ENCODE data around the gene NOCT. TPM values are rescaled to one million over a fixed set of nuclear protein-coding genes. Genes with fewer than 3 reads are reported as not detected.

Gene NOCT
- total RNA-seq, 4 donors from 2014 or later = 3.1 to 17.1 (median 7.8) TPM

DNA sequence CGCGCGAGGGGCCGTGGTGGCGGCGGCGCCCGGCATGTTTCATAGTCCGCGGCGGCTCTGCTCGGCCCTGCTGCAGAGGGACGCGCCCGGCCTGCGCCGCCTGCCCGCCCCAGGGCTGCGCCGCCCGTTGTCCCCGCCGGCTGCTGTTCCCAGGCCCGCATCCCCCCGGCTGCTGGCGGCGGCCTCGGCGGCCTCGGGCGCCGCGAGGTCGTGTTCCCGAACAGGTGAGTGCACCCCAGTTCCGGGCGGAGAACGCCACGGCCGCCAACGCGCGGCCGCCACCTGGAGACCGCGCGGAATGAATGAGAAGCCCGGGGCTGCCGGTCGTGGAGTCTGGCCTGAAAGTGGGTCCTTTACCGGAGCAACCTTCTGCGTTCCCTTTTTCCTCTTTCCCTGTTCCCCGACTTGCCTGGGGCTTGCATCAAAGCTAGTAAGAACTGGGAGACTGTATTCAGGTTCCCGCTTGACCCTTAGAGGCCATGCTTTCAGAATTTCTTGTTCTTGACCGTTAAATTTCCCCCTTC, 429 bp downstream of the NOCT start:
- TF ChIP-seq, protein P1, sequence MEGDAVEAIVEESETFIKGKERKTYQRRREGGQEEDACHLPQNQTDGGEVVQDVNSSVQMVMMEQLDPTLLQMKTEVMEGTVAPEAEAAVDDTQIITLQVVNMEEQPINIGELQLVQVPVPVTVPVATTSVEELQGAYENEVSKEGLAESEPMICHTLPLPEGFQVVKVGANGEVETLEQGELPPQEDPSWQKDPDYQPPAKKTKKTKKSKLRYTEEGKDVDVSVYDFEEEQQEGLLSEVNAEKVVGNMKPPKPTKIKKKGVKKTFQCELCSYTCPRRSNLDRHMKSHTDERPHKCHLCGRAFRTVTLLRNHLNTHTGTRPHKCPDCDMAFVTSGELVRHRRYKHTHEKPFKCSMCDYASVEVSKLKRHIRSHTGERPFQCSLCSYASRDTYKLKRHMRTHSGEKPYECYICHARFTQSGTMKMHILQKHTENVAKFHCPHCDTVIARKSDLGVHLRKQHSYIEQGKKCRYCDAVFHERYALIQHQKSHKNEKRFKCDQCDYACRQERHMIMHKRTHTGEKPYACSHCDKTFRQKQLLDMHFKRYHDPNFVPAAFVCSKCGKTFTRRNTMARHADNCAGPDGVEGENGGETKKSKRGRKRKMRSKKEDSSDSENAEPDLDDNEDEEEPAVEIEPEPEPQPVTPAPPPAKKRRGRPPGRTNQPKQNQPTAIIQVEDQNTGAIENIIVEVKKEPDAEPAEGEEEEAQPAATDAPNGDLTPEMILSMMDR (IDR thresholded peaks at IDR 0.05; ENCODE audit: low read depth) = no peak

DNA sequence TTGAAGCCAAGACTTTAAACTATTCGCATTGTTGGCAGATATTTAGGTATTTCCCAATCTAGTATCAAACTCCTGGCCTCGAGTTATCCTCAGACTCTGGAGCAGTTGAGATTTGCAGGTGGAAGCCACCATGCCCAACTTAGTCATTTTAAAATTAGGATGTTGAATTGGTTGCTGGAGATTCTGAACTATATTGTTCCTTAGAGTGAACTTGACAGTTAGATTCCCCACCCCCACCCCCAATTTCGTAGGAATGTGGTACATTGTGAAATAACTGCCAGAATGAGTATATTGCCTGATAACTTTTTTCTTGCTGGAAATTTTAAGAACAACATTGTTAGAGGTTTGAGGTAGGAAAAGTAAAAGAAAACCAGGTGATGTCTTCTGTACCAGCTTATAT, 2.3 kb downstream of the NOCT start:
- TF ChIP-seq, protein P1 (IDR thresholded peaks at IDR 0.05; ENCODE audit: low read depth) = no peak

DNA sequence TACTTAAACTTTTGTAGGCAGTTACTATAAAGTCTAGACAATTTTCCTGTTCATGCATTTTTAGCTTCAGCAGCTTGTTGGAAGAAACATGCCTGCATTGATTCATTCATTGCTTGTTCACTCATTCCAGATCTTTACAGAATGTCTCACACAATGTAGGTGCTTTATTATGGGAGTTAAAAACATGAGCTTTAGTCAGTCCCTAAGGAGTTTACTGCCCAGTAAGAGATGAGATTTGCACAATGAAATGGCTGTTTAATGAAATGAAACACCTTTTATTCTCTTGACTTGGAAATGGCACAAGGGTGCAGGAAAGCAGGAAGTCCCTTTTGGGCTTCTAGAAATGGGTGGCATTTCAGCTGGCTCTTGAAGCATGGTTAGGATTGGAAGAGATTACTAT, 2.9 kb downstream of the NOCT start:
- TF ChIP-seq, protein P1 (IDR thresholded peaks at IDR 0.05; ENCODE audit: low read depth) = no peak

DNA sequence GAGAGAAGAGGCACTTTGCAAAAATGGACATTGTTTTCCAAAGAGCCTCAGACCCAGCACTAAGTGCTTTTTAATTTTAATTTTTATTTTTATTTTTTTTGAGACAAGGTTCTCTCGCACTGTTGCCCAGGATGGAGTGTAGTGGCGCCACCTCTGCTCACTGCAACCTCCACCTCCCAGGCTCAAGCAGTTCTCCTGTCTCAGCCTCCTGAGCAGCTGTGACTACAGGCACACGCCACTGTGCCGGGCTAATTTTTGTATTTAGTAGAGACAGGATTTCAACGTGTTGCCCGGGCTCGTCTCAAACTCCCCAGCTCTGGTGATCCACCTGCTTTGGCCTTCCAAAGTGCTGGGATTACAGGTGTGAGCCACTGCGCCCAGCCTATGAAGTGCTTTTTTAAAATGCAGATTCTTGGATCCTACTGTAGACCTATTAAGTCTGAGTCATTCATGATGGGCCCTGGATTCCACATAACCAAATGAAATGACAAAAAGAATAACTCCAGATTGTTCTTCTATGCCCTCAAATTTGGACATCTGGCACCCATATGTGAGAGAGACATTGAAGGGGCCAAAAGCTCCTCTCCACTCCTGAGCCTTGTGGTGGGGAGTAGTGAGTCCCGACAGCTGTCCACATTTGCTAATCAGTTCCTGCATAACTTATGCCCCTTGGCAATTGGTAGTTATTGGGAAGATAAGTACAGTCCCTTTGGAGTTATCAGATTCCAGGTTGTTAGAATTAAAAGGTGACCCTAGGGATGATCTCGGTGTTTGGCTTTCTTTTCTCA, 3.6 kb downstream of the NOCT start:
- TF ChIP-seq, protein P1 (IDR thresholded peaks at IDR 0.05; ENCODE audit: low read depth) = no peak

DNA sequence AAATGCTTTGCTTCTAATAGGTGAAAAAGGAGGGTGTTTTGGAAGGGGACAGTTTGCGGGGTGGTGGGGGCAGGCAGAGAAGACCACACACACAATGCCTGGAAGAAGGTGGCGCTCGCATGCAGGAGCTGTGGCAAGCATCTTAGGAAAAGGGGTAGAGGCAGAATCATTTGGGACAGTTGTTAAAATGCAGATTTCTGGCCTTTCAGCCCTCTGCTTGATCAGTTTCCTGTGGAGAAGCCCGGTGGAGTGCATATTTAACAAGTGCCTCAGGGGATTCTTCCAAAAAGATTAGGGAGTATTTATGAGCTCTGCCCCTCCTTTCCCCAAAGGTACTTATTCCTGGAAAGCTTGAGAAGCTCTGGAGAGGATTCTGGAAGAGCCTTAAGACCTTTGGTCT, 4.8 kb downstream of the NOCT start:
- TF ChIP-seq, protein P1 (IDR thresholded peaks at IDR 0.05; ENCODE audit: low read depth) = no peak

DNA sequence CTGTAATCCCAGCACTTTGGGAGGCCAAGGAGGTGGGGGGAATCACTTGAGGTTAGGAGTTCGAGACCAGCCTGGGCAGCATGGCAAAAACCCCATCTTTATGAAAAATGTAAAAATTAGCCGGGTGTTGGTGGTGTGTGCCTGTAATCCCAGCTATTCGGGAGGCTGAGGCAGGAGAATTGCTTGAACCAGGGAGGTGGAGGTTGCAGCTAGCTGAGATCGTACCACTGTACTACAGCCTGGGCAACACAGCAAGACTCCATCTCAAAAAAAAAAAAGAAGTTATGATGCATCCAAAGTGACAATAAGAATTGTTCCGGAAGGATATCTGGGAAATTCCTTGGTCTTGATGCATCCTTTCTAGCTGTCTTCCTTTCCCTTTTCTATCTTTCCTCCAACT, 7.3 kb downstream of the NOCT start:
- TF ChIP-seq, protein P1 (IDR thresholded peaks at IDR 0.05; ENCODE audit: low read depth) = no peak

DNA sequence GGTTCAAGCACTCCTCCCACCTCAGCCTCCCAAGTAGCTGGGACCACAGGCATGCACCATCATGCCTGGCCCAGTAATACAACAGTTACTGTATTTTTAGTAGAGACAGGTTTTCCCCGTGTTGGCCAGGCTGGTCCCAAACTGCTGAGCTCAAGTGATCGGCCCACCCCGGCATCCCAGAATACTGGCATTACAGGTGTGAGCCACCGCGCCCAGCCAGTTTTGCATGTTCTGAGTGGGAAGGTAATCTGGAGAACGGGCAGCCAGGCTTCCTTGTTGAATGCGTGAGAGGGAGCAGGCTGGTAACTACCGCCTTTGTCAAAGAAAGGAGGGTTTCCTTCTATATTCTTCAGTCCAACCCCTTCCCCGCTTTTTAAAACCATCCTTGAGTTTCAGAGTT, 9.1 kb downstream of the NOCT start:
- TF ChIP-seq, protein P1 (IDR thresholded peaks at IDR 0.05; ENCODE audit: low read depth) = no peak

All from subcutaneous adipose tissue (tissue), 4 donors.